Endothelial cell of umbilical vein (primary cell): ENCODE results near the gene TWIST2.

Source experiments
- EZH2 ChIP-seq: IDR thresholded peaks from 2 replicates; pipeline ENCODE4 v1.6.1; 2012; ENCODE audit warnings: borderline replicate concordance, low read depth, mild to moderate bottlenecking, moderate library complexity, low read length, inconsistent platforms; ENCODE audit not compliant: severe bottlenecking
- FOS ChIP-seq: IDR thresholded peaks from 2 replicates; pipeline ENCODE4 v1.6.1; 2011; ENCODE audit warnings: mild to moderate bottlenecking, low read length, moderate library complexity, borderline replicate concordance; ENCODE audit not compliant: insufficient read depth
- GATA2 ChIP-seq: IDR thresholded peaks from 2 replicates; pipeline ENCODE4 v1.7.0; 2011; ENCODE audit warnings: low read depth, mild to moderate bottlenecking, moderate library complexity, mixed read lengths, low read length; ENCODE audit not compliant: insufficient read length, insufficient read depth
- JUN ChIP-seq: IDR thresholded peaks from 2 replicates; pipeline ENCODE4 v1.6.1; 2011; ENCODE audit warnings: borderline replicate concordance, low read depth; ENCODE audit not compliant: insufficient read length, insufficient read depth
- MAX ChIP-seq: IDR thresholded peaks from 2 replicates; pipeline ENCODE4 v1.6.1; 2011; ENCODE audit not compliant: insufficient read depth, insufficient read length
- MYC ChIP-seq: IDR thresholded peaks from one replicate; pipeline ENCODE4 v1.6.1; 2011; ENCODE audit warnings: mild to moderate bottlenecking, low read depth, low read length
- POLR2A ChIP-seq: IDR thresholded peaks from 2 replicates; pipeline ENCODE4 v1.6.1; 2012; ENCODE audit warnings: low read depth, mild to moderate bottlenecking, control low read depth, low read length
- POLR2AphosphoS5 ChIP-seq: IDR thresholded peaks from 2 replicates; pipeline ENCODE4 v1.6.1; 2012; ENCODE audit warnings: low read depth, mild to moderate bottlenecking, control low read depth, low read length, moderate library complexity; ENCODE audit not compliant: insufficient read depth
- TF ChIP-seq, protein P1 (sequence below), 2 donors: IDR thresholded peaks; 1 replicate in 1 of 2; 2 replicates in 1 of 2; pipeline ENCODE4 v1.5.1; 2011; ENCODE audit warnings: low read length in 2 of 2, mild to moderate bottlenecking in 2 of 2, moderate library complexity in 2 of 2, control low read depth in 1 of 2, inconsistent platforms in 1 of 2, low read depth in 1 of 2; ENCODE audit not compliant: insufficient read depth in 1 of 2; ENCODE audit errors: extremely low read depth in 1 of 2

DNA sequence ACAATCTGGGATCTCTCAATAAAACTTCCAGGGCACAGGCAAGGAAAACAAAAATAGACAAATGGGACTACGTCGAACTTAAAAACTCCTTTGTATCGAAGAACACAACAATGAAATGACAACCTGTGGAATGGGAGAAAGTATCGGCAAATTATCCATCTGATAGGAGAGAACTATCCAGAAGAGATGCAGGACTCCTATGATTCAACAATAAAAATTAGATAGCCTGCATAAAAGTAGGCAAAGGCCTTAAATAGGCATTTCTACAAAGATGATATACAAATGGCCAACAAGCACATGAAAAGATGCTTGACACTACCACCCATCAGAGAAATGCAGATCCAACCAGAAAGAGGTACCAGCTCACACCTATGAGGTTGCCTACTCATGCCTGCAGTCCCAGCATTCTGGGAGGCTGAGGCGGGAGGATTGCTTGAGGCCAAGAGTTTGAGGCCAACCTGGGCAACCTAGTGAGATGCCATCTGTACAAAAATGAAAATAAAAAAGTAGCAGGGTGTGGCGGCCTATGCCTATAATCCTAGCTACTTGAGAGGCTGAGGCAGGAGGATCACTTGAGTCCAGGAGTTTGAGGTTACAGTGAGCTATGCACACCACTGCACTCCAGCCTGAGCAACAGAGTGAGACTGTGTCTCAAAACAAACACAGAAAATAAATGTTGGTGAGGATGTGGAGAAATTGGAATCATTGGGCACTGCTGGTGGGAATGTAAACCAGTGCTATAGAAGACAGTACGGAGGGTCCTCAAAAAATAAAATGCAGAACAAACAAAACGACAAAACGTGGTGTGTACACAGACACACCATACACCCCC is 21.6 kb downstream of the TWIST2 start:
- TF ChIP-seq, protein P1, sequence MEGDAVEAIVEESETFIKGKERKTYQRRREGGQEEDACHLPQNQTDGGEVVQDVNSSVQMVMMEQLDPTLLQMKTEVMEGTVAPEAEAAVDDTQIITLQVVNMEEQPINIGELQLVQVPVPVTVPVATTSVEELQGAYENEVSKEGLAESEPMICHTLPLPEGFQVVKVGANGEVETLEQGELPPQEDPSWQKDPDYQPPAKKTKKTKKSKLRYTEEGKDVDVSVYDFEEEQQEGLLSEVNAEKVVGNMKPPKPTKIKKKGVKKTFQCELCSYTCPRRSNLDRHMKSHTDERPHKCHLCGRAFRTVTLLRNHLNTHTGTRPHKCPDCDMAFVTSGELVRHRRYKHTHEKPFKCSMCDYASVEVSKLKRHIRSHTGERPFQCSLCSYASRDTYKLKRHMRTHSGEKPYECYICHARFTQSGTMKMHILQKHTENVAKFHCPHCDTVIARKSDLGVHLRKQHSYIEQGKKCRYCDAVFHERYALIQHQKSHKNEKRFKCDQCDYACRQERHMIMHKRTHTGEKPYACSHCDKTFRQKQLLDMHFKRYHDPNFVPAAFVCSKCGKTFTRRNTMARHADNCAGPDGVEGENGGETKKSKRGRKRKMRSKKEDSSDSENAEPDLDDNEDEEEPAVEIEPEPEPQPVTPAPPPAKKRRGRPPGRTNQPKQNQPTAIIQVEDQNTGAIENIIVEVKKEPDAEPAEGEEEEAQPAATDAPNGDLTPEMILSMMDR (IDR thresholded peaks at IDR 0.05; ENCODE audit: extremely low read depth in 1 of 2, insufficient read depth in 1 of 2, low read depth in 1 of 2, low read length in 2 of 2): no peak
- TF ChIP-seq POLR2A (no peak), MYC (no peak), EZH2 (no peak), FOS (no peak), POLR2AphosphoS5 (no peak), JUN (no peak), GATA2 (no peak), MAX (no peak)
